H9 (cell line): ENCODE measurements around the gene COMMD1. TPM values are rescaled to one million over a fixed set of nuclear protein-coding genes. Genes with fewer than 3 reads are reported as not detected.
A peak's percentile ranks its signal among the peaks of the same experiment; 100 is the strongest.

Experiments
- DNase-seq: peaks from one replicate; pipeline ENCODE4 v3.0.0-alpha.2; 2017
- H2AFZ ChIP-seq: one replicate; pipeline ENCODE4 v1.6.1; 2013; ENCODE audit warnings: mild to moderate bottlenecking, low read length, control low read depth, moderate library complexity
- H2AK5ac ChIP-seq: 2 replicates; pipeline ENCODE4 v1.6.1; 2013; ENCODE audit warnings: low read length, control low read depth, mixed read lengths; ENCODE audit not compliant: insufficient read length
- H2BK120ac ChIP-seq: one replicate; pipeline ENCODE4 v1.6.1; 2013; ENCODE audit warnings: low read depth, mild to moderate bottlenecking, low read length, control low read depth, inconsistent platforms; ENCODE audit not compliant: poor library complexity, severe bottlenecking
- H2BK12ac ChIP-seq: 2 replicates; pipeline ENCODE4 v1.6.1; 2013; ENCODE audit warnings: low read length, control low read depth, mixed read lengths, low read depth; ENCODE audit not compliant: insufficient read length
- H2BK15ac ChIP-seq: 2 replicates; pipeline ENCODE4 v1.6.1; 2013; ENCODE audit warnings: low read depth, low read length, control low read depth
- H2BK20ac ChIP-seq: one replicate; pipeline ENCODE4 v1.6.1; 2013; ENCODE audit warnings: low read depth, mild to moderate bottlenecking, low read length, control low read depth, inconsistent platforms; ENCODE audit not compliant: poor library complexity, severe bottlenecking
- H2BK5ac ChIP-seq: 2 replicates; pipeline ENCODE4 v1.6.1; 2013; ENCODE audit warnings: low read length, control low read depth, mixed read lengths; ENCODE audit not compliant: insufficient read length
- H3K14ac ChIP-seq: 2 replicates; pipeline ENCODE4 v1.6.1; 2013; ENCODE audit warnings: low read length, control low read depth; ENCODE audit not compliant: insufficient read depth
- H3K18ac ChIP-seq: 2 replicates; pipeline ENCODE4 v1.6.1; 2013; ENCODE audit warnings: low read depth, mild to moderate bottlenecking, mixed read lengths, low read length, control low read depth; ENCODE audit not compliant: insufficient read length
- H3K23ac ChIP-seq: 2 replicates; pipeline ENCODE4 v1.6.1; 2013; ENCODE audit warnings: low read length, control low read depth, mixed read lengths, low read depth; ENCODE audit not compliant: insufficient read length
- H3K23me2 ChIP-seq: 2 replicates; pipeline ENCODE4 v1.6.1; 2013; ENCODE audit warnings: low read depth, mild to moderate bottlenecking, mixed read lengths, low read length, control low read depth; ENCODE audit not compliant: insufficient read length, poor library complexity, severe bottlenecking
- H3K27ac ChIP-seq: 2 replicates; pipeline ENCODE4 v1.5.1; 2013; ENCODE audit warnings: low read length, control low read depth, mixed read lengths, low read depth; ENCODE audit not compliant: insufficient read length
- H3K27me3 ChIP-seq: 2 replicates; pipeline ENCODE4 v1.6.1; 2013; ENCODE audit warnings: low read length, control low read depth, inconsistent platforms; ENCODE audit not compliant: insufficient read depth
- H3K4ac ChIP-seq: 2 replicates; pipeline ENCODE4 v1.6.1; 2013; ENCODE audit warnings: low read depth, mild to moderate bottlenecking, control low read depth, inconsistent platforms, low read length, moderate library complexity
- H3K4me1 ChIP-seq: 2 replicates; pipeline ENCODE4 v1.6.1; 2013; ENCODE audit warnings: low read length, control low read depth, inconsistent platforms; ENCODE audit not compliant: insufficient read depth
- H3K4me2 ChIP-seq: 2 replicates; pipeline ENCODE4 v1.6.1; 2013; ENCODE audit warnings: low read length, control low read depth, mixed read lengths; ENCODE audit not compliant: insufficient read length, insufficient read depth
- H3K56ac ChIP-seq: 2 replicates; pipeline ENCODE4 v1.6.1; 2013; ENCODE audit warnings: low read depth, mild to moderate bottlenecking, mixed read lengths, low read length, control low read depth; ENCODE audit not compliant: insufficient read length
- H3K79me1 ChIP-seq: 2 replicates; pipeline ENCODE4 v1.6.1; 2013; ENCODE audit warnings: low read depth, mild to moderate bottlenecking, moderate library complexity, low read length, control low read depth, inconsistent platforms; ENCODE audit not compliant: insufficient read depth, poor library complexity, severe bottlenecking
- H3K79me2 ChIP-seq: 2 replicates; pipeline ENCODE4 v1.6.1; 2013; ENCODE audit warnings: low read length, control low read depth, inconsistent platforms; ENCODE audit not compliant: insufficient read depth
- H3K9ac ChIP-seq: 2 replicates; pipeline ENCODE4 v1.6.1; 2013; ENCODE audit warnings: low read length, control low read depth, mixed read lengths; ENCODE audit not compliant: insufficient read length; ENCODE audit errors: extremely low read depth
- H3K9me3 ChIP-seq: one replicate; pipeline ENCODE4 v1.6.1; 2013; ENCODE audit warnings: low read depth, low read length, inconsistent platforms; ENCODE audit not compliant: control insufficient read depth
- H3T11ph ChIP-seq: one replicate; pipeline ENCODE4 v1.6.1; 2013; ENCODE audit warnings: mild to moderate bottlenecking, low read length, control low read depth, inconsistent platforms
- H4K20me1 ChIP-seq: one replicate; pipeline ENCODE4 v1.6.1; 2013; ENCODE audit not compliant: control insufficient read depth, insufficient read length, insufficient read depth
- H4K5ac ChIP-seq: 2 replicates; pipeline ENCODE4 v1.6.1; 2013; ENCODE audit warnings: low read depth, mild to moderate bottlenecking, mixed read lengths, low read length, control low read depth; ENCODE audit not compliant: insufficient read length
- H4K8ac ChIP-seq: replicated peaks from 2 replicates; pipeline ENCODE4 v1.6.1; 2013; ENCODE audit warnings: low read length, control low read depth, mixed read lengths, low read depth; ENCODE audit not compliant: insufficient read length
- H4K91ac ChIP-seq: 2 replicates; pipeline ENCODE4 v1.6.1; 2013; ENCODE audit warnings: low read depth, mild to moderate bottlenecking, moderate library complexity, mixed read lengths, low read length, control low read depth; ENCODE audit not compliant: insufficient read length
- H3K27ac Mint-ChIP-seq, 3 experiments: 2 replicates in 2 of 3; 3 replicates in 1 of 3; pipeline ENCODE4 v1.8.0; 2020 to 2021; ENCODE audit warnings: mixed read lengths in 3 of 3, mild to moderate bottlenecking in 1 of 3, moderate library complexity in 1 of 3
- H3K27me3 Mint-ChIP-seq: 2 replicates; pipeline ENCODE4 v1.8.0; 2021; ENCODE audit warnings: low read depth, mild to moderate bottlenecking, moderate library complexity, mixed read lengths
- H3K36me3 Mint-ChIP-seq, 3 experiments: 2 replicates in 2 of 3; 3 replicates in 1 of 3; pipeline ENCODE4 v1.8.0; 2020 to 2021; ENCODE audit warnings: low read depth in 3 of 3, mixed read lengths in 3 of 3; ENCODE audit not compliant: insufficient read depth in 1 of 3
- H3K4me1 Mint-ChIP-seq, 2 experiments: 2 replicates each; pipeline ENCODE4 v1.8.0; 2020; ENCODE audit warnings: mixed read lengths in 2 of 2
- H3K4me3 Mint-ChIP-seq, 2 experiments: 2 replicates in 1 of 2; 3 replicates in 1 of 2; pipeline ENCODE4 v1.8.0; 2020 to 2021; ENCODE audit warnings: mild to moderate bottlenecking in 2 of 2, mixed read lengths in 2 of 2, moderate library complexity in 1 of 2
- H3K9me3 Mint-ChIP-seq, 2 experiments: 2 replicates in 1 of 2; 3 replicates in 1 of 2; pipeline ENCODE4 v1.8.0; 2020; ENCODE audit warnings: mild to moderate bottlenecking in 2 of 2, mixed read lengths in 2 of 2, moderate library complexity in 1 of 2
- CTCF ChIP-seq: fragments of 200-600 bp; sonication (generic); conservative IDR thresholded peaks from 3 replicates; pipeline ENCODE4 v1.8.0; 2021; ENCODE audit warnings: antibody characterized with exemption, mild to moderate bottlenecking
- WGBS: extraction: QIAGEN DNeasy Blood & Tissue Kit; methylation state at CpG from one replicate; pipeline ENCODE4 v1.1.7; 2013; ENCODE audit warnings: missing lambda C conversion rate, low lambda C conversion rate, mixed read lengths; ENCODE audit not compliant: insufficient read length; ENCODE audit errors: extremely low coverage; 5-methylcytosine and 5-hydroxymethylcytosine counted together
- total RNA-seq: library from RNA; stranded (reverse); gene quantifications from 2 replicates; pipeline ENCODE4 v1.2.1, GENCODE V29; 2021

Gene COMMD1
- total RNA-seq, 1 experiment from 2014 or later, result 31.5 TPM

GRCh38 chr2:61887717-61888266 lies 17.7 kb upstream of the COMMD1 start:
- Histone ChIP-seq H2BK15ac (no peak overlapping the region), H3K4me2 (peak overlapping the region; percentile 95), H2BK5ac (no peak overlapping the region), H3K4me1 (no peaks in the 10 kb centered on the region; the same call in 1 of the 2 replicates), H4K8ac (peak overlapping the region; percentile 63), H3K79me1 (peaks cover 3% of the 10 kb centered on the region), H2BK12ac (no peak overlapping the region), H3K79me2 (peaks cover 27% of the 10 kb centered on the region), H2BK120ac (peak overlapping the region; percentile 95), H3K4ac (peak overlapping the region; percentile 94), H3K9ac (peak overlapping the region; percentile 100), H3K14ac (peak overlapping the region; percentile 95), H3K27ac (peak overlapping the region; percentile 63), H2AK5ac (no peak overlapping the region), H3K27me3 (no peaks in the 10 kb centered on the region), H3K23ac (no peak overlapping the region), H3K9me3 (no peaks in the 10 kb centered on the region), H4K91ac (peak overlapping the region; percentile 86), H2BK20ac (no peak overlapping the region), H3K18ac (peak overlapping the region; percentile 93), H4K20me1 (no peaks in the 10 kb centered on the region), H3T11ph (peak overlapping the region; percentile 63), H3K56ac (no peak overlapping the region), H3K23me2 (peaks cover 6% of the 10 kb centered on the region), H2AFZ (no peak overlapping the region), H4K5ac (peak overlapping the region; percentile 95)
- WGBS, result no CpG with 5 or more reads among the region's 18 CpGs
- Mint-ChIP-seq H3K9me3 (no peaks in the 10 kb centered on the region), H3K4me3 (peak overlapping the region; percentile 99 to 100), H3K27me3 (no peaks in the 10 kb centered on the region), H3K36me3 (peaks cover 32 to 50% (median 48%) of the 10 kb centered on the region in 3 experiments), H3K4me1 (peaks cover 13 to 19% of the 10 kb centered on the region in 2 experiments), H3K27ac (peak overlapping the region; percentile 99 to 100 (median 100))
- no peak for TF ChIP-seq CTCF
- no peak for DNase-seq
